Measurements from ENCODE around the gene IFITM5. TPM values are rescaled to one million over a fixed set of nuclear protein-coding genes. Genes with fewer than 3 reads are reported as not detected.

The IFITM5 gene
- total and polyA plus RNA-seq, 9 of the 15 experiments (the other 6 are each of a cell fraction or from before 2014, with no cell fraction given) = 0.19 TPM; not detected in 8

DNA sequence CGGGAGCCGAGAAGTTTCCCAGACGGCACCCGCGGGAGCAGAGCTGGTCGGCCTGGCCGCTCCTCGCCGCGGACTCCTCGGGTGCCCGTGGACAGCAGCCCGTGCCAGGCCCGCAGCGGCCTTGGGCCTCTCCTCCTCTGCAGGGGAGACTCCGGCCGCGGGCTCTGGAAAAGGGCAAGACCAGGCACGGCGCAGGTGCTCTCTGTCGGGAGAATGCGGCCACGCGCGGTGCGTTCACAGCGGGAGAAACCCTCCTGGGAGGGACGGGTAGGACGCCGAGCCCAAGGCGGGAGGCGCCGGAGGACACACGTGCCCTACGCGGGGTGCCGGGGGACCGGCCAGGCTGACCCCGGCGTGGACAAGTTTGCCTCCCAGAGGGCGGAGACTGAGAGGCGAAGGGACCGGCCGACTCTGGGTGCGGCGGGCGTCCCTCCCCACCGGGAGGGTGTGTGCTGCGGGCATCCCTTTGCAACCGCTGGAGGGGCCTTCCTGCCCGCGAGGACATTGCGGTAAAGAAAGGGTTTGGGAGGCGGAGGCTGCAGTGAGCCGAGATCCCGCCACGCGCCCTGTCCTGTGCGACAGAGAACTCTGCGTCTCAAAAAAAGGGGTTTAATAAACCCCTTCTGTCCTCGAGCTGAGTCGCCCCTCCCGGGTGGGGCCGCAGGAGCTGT, 16.8 kb upstream of the IFITM5 start (continued):
- TF ChIP-seq ZNF184 (CRISPR knock-in tag; IDR thresholded peaks at IDR 0.05) (no peak), PML (IDR thresholded peaks at IDR 0.05; ENCODE audit: low read length) (peak; percentile 16; the same call in 1 of the 2 replicates), HOMEZ (CRISPR knock-in tag; IDR thresholded peaks at IDR 0.05) (no peak), OTX1 (CRISPR knock-in tag; IDR thresholded peaks at IDR 0.05) (no peak), TAF1 (IDR thresholded peaks at IDR 0.05; ENCODE audit: control insufficient read depth, extremely low read depth, insufficient read depth, low read length, severe bottlenecking) (no peak), SRSF1 (IDR thresholded peaks at IDR 0.05; ENCODE audit: low read depth, low read length) (0 out of 2 replicates have a peak, but pooled peaks have one; percentile 50), GTF3C2 (IDR thresholded peaks at IDR 0.05; ENCODE audit: borderline replicate concordance, extremely low read depth, insufficient read length) (no peak), ZNF584 (CRISPR knock-in tag; IDR thresholded peaks at IDR 0.05; ENCODE audit: low read depth) (no peak), RBFOX2 (IDR thresholded peaks at IDR 0.05; ENCODE audit: low read depth, low read length) (peak; percentile 81), FIP1L1 (IDR thresholded peaks at IDR 0.05; ENCODE audit: low read depth, low read length, poor library complexity, severe bottlenecking) (peak; percentile 86), HNRNPL (IDR thresholded peaks at IDR 0.05; ENCODE audit: low read depth, low read length) (peak; percentile 64; the same call in 1 of the 2 replicates), KAT7 (CRISPR knock-in tag; IDR thresholded peaks at IDR 0.05; ENCODE audit: borderline replicate concordance) (peak; percentile 83; the same call in 1 of the 2 replicates), ZBTB7A (IDR thresholded peaks at IDR 0.05; ENCODE audit: borderline replicate concordance, control insufficient read depth, low read depth, low read length) (peak; percentile 39; the same call in 1 of the 2 replicates)
- TF ChIP-seq, protein P1, sequence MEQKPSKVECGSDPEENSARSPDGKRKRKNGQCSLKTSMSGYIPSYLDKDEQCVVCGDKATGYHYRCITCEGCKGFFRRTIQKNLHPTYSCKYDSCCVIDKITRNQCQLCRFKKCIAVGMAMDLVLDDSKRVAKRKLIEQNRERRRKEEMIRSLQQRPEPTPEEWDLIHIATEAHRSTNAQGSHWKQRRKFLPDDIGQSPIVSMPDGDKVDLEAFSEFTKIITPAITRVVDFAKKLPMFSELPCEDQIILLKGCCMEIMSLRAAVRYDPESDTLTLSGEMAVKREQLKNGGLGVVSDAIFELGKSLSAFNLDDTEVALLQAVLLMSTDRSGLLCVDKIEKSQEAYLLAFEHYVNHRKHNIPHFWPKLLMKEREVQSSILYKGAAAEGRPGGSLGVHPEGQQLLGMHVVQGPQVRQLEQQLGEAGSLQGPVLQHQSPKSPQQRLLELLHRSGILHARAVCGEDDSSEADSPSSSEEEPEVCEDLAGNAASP (IDR thresholded peaks at IDR 0.05) = no peak
- TF ChIP-seq, protein P2, sequence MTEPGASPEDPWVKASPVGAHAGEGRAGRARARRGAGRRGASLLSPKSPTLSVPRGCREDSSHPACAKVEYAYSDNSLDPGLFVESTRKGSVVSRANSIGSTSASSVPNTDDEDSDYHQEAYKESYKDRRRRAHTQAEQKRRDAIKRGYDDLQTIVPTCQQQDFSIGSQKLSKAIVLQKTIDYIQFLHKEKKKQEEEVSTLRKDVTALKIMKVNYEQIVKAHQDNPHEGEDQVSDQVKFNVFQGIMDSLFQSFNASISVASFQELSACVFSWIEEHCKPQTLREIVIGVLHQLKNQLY (CRISPR knock-in tag; conservative IDR thresholded peaks at IDR 0.05) = 0 out of 4 replicates have a peak, but pooled peaks have one; percentile 46 to 57
- TF ChIP-seq, protein P3, sequence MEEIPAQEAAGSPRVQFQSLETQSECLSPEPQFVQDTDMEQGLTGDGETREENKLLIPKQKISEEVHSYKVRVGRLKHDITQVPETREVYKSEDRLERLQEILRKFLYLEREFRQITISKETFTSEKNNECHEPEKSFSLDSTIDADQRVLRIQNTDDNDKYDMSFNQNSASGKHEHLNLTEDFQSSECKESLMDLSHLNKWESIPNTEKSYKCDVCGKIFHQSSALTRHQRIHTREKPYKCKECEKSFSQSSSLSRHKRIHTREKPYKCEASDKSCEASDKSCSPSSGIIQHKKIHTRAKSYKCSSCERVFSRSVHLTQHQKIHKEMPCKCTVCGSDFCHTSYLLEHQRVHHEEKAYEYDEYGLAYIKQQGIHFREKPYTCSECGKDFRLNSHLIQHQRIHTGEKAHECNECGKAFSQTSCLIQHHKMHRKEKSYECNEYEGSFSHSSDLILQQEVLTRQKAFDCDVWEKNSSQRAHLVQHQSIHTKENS (CRISPR knock-in tag; IDR thresholded peaks at IDR 0.05) = no peak
- TF ChIP-seq, protein P4, sequence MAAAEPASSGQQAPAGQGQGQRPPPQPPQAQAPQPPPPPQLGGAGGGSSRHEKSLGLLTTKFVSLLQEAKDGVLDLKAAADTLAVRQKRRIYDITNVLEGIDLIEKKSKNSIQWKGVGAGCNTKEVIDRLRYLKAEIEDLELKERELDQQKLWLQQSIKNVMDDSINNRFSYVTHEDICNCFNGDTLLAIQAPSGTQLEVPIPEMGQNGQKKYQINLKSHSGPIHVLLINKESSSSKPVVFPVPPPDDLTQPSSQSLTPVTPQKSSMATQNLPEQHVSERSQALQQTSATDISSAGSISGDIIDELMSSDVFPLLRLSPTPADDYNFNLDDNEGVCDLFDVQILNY (CRISPR knock-in tag; IDR thresholded peaks at IDR 0.05) = no peak

Data from K562 (cell line).